Activated naive CD4-positive, alpha-beta T cell treated with anti-CD3 and anti-CD28 coated beads, Interleukin-2, amount 50 U/mL, for 16 hours (primary cell): ENCODE results near the gene FFAR2.

Experiments used
- DNase-seq: peaks from one replicate; pipeline ENCODE4 v3.0.0-alpha.2; 2020

The FFAR2 gene

DNA sequence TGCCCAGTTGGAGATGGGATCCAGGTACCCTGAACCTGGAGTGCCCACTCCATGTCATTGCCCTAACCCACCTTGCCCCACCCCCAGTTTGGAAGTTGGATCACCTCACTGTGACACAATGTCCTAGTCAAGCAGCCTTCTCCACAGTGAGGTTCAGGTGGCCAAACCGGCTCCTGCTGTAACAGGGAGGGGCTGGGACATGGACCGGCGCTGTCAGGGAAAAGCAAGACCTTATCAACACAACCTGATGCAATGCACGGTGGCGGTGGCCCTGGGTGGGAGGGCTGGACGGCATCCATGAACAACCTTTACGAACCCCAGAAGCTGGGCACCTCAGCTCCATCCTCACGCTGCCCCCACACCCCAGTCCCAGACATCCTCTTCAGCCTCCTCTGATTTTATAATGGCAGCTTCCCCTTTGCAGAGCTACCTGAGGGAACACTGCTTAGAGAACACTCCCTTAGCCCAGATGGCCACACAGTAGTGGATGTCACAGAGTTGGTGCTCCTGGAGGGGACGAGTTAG, 43.8 kb downstream of the FFAR2 start:
- no peak for DNase-seq

- no peak for DNase-seq
Observed at GRCh38 chr19:35493971-35494370, 45.9 kb downstream of the FFAR2 start.

DNA sequence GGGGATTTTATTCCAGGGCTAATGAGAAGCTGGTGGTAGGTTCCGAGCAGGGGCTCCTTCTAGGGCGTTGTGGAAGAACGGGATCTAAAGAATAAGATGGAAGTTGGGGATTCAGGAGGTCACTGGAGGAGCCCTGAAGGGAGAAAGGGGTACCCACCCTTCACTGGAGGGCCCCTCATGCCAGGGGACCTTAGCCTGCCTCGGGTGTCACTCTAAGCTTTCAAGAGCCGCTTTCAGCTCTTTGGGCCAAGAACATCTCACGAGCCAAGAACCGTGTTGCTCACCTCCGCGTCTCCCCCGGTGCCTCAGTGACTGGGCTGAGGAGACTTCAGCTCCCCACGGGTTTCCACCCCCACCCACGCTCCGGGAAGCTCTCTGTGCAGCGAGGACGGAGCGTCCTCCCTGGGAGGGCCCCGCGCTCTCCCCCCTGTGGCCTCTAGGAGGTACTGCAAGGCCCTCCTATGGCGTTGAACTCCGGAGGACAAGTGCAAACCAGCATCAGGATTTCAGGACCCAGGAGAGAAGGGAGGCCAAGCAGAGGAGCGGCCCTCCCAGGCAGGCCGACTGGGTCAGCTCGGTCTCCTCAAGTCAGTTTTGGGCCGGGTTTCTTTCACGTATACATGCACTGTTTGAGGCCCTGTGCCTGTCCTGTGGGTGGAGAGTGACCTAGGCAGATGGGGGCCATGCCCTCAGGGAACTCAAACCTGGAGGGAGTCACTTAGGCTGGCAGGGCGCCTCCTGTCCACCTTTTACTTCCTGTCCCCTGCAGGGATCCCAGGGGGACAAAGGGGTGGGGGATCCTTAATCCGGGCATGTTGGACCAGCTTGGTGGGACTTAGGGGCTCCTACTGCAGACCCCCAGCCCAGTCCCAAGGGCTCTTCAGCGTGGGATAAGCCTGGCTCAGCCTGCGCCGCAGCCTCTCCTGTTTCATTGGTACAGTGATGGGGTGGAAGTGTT, 47.3 kb downstream of the FFAR2 start:
- DNase-seq: peak; percentile 83

DNA sequence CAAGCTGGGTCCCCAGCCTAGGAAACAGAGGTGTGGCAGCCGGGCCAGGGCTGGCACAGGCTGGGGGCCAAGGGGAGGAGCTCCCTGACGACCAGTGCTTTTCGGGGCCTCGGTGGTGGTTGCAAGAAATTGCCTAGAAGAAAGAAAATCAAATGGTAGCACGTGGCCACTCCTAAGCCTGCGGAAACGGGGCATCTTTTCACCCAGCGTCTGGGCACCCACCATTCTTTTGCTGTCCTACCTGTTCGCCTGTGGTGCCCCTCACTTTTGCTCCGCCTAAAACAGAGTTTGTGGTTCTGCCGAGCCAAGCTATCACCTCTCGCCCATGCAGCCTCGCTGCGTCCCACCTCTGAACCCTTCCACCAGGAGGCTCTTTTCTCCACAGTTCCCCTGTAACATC, 49.3 kb downstream of the FFAR2 start:
- DNase-seq: no peak

- no peak for DNase-seq
Observed at GRCh38 chr19:35498220-35498619, 50.2 kb downstream of the FFAR2 start.

- no peak for DNase-seq
Observed at GRCh38 chr19:35498984-35499527, 51.0 kb downstream of the FFAR2 start.

DNA sequence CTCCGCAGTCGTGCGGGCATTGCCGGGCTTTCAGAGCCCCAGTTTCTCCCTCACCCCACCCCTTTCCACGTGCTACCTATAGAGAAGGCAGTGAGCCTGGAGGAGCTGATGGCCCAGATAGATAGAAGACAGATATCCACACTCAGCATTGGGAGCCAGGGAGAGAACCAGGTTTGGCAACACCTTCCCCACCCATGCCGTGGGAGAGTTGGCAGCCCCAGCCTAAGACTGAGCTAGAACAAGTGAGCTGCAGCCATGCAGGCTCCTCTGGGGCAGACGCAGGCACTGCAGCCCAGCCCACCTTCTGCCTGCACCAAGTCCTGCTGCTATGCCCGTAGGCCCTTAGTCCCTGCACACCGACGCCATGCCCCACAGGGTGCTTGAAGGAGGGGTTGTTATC, 52.6 kb downstream of the FFAR2 start:
- DNase-seq: no peak
